GM18873 (cell line): ENCODE measurements around the gene ARHGAP15.

Experiments
- ATAC-seq: cut with Tn5 transposase; IDR thresholded peaks from one replicate; pipeline ENCODE4 v1.9.1; 2021; ENCODE audit warnings: mild to moderate bottlenecking, moderate library complexity, moderate number of reproducible peaks; ENCODE audit not compliant: unreplicated experiment, low FRiP score

Gene ARHGAP15

DNA sequence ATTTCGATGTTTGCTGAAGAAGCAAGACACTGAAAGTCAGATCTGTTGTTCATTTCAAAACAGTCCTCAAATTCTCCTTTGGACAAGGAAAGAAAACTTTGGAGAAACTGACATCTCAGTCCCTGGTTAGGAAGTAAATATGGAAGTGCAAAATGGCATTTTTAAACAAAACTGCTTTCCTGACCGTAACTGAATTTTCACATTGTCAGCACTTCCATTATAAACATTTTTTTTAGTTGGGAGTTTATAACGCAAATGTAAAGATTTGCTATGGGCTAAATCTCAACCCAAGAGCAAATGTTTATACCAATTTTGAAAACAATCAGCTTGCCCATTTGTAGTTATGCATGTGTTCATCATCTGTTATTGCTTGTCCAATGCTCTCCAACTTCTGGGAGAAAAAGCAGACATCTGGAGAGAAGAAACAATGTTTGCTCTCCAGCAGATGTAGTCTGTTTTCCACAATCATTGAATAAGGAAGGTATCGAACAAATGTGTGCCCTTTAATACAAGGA lies 520.1 kb downstream of the ARHGAP15 start:
- no peak for ATAC-seq

DNA sequence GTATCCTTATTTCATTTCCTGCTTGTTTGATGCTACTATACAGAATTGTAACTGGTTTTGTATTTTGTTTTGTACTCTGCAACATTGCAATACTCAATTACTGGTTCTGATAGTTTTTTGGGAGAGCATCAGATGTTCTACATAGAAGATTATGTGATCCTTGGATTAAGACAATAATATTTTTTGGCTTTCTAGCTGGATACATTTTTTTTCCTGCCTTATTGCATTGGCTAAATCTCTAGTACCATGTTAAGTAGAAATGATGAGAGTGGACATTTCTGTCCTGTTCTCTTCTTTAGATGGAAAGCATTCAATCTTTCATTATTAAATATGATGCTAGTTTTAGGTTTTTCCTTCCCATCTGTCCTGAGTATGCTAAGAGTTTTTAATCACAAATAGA lies 523.5 kb downstream of the ARHGAP15 start:
- ATAC-seq, result no peak

DNA sequence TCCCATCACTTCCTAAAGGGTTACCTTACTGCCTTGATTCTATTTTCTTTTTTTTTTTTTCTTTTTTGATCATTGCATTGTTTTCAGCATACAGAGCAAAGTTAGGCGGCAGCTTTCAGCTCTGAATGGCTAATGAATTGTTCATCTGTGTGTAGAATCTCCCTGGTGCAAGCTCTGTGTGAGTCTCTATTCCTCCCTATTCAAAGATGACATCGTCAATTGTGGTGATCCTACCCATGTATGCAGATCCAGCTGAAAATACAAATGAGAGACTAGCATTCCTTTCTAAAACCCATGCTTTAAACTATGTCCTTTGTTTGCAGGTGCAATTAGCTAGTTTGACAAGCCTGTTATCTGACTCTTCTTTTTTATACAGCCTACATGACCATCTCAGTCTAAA lies 539.0 kb downstream of the ARHGAP15 start:
- no peak for ATAC-seq

DNA sequence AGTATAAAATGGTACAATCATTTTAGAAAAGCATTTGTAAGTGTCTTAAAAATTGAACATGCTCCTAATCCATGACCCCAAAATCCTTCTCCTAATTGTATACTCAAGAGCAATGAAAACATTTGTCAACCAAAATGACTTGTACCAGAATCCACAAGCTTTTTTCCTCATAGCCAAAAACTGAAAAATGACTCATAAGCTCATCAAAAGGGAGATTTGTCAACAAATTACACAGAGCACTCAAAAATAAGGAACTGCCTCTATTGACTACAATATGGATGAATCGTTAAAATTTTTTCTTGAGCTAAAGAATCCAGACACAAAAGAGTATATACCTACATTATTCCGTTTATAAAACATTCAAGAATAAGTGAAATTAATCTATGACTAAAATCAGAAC lies 544.8 kb downstream of the ARHGAP15 start:
- ATAC-seq, result no peak

DNA sequence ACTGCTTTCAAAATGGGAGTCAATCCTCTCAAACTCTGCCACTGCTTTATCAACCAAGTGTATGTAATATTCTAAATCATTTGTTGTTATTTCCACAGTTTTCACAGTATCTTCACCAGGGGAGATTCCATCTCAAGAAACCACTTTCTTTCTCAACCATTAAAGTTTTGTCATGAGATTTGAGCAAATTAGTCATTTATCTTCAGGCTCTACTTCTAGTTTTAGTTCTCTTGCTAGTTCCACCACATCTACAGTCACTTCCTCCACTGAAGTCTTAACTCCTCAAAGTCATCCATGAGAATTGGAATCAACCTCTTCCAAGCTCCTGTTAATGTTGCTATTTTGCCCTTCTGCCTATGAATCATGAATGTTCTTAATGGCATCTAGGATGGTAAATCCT lies 545.8 kb downstream of the ARHGAP15 start:
- ATAC-seq, result no peak

DNA sequence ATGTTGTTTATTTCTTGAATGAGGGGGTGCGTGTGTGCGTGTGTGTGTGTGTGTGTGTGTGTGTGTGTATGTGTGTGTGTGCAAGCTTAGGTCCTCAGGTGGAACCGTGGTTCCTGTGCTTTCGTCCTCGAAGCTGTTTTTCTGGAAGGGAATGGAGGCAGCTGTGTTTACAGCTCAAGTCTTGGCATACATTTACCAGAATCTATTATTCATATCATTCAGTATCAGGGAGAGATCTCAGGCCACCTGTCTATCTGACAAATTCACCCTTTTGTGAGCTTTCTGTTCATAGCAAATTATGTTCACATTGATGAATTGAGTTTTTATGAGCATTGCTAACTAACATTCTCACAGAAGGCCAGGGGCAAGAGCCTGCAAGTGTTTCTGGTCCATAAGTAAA lies 550.4 kb downstream of the ARHGAP15 start:
- no peak for ATAC-seq

DNA sequence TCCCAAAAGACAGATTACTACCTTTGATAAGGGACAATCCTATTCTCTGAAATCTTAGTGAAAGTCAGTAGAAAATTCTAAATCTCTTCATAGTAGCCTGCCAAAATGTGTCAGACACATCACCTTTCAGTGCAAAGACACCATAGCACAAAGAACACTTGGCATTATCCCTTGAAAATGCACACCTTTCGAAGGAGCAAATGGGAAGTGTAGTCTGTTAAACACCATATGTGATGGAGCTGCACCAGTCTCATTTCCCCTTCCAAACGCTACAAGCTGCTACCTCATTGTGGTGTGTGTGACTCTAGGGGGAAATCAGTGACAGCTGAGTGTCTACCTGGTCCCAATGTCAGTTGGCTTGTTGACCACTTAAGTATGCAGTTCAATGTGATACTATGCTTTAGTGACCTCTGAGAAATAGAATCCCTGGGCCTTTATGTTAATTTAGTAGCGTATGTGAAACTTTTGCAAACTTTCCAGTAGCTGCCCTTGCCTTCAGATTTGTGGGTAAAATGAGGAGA lies 551.7 kb downstream of the ARHGAP15 start:
- ATAC-seq, result no peak

DNA sequence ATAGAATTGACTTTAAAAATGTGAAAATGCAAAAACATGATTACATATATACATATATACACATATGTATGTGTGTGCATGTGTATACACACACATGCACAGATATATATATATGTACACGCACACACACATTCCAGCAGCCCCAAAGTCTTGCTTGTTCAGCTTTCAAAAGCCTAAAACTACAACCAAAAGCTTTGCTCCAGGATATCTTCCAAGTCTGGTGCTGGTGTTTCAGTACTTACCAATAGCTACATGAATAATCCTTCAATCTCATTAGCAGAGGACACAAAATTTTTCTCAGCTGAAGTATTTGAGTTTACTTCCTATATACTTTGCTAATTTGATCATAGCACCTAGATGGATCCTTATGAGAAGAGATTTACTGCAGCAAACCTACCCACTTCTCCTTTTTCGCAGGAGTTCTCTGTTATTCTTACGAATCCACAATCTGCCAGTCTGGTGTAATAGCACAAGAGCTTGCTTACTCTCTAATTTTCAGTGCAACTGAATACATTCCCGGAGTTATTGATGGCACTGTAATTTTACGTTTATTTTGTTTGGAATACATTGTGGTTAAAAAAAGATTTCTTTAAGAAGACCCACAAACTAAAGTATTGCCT lies 553.3 kb downstream of the ARHGAP15 start:
- ATAC-seq, result no peak

DNA sequence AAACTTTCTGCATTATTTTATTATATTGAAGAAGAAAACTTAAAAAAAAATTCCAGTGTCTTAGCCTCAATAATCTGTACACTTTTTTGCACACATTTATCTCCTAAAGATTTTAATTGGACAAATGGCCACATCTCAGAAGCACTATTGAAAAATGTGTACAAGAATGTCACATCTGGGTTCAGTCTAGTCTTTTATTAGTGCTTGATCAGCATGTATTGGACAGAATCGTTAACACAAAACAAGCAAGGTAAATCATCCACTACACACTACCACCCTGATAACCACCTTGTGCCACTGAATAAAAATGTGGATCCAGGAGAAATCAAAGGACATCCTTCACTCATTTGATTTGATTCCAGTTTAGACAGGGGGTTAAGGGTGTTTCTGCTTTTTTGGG lies 554.8 kb downstream of the ARHGAP15 start:
- no peak for ATAC-seq

DNA sequence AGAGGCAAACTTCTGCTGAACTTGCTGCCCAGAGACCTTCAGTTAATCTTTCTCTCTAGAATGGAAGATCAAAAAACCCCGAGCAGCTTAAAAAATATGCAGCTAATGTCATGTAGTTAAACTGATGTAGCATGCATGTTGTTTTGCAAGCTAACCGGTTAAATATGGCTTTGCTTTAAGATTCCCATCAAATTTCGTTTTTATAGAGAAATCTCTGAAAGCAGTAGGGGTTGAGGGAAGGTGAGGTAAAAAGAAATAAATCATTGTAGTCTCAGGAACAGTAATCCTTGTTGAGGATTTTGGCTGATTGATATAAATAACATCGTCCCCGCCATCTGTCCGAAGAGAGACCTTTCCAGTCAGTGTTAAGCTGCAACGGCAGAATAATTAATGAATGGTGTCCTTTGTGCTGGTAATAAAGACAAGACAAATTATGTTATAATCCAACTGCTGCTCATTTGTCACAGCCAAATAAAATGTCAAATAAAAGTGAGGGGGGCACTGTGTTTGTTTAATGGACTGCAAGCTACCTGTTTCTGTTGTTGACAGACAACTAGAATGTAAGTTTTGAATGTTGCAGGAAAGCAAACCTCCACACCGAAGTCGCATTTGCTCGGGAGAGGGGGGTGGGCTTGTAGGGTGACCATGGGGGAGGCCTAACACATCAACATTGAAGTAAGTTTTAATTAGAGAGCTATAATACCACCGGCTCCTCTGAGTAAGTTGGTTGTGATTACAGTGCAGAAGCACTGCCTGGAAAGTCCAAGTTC lies 555.5 kb downstream of the ARHGAP15 start:
- no peak for ATAC-seq

DNA sequence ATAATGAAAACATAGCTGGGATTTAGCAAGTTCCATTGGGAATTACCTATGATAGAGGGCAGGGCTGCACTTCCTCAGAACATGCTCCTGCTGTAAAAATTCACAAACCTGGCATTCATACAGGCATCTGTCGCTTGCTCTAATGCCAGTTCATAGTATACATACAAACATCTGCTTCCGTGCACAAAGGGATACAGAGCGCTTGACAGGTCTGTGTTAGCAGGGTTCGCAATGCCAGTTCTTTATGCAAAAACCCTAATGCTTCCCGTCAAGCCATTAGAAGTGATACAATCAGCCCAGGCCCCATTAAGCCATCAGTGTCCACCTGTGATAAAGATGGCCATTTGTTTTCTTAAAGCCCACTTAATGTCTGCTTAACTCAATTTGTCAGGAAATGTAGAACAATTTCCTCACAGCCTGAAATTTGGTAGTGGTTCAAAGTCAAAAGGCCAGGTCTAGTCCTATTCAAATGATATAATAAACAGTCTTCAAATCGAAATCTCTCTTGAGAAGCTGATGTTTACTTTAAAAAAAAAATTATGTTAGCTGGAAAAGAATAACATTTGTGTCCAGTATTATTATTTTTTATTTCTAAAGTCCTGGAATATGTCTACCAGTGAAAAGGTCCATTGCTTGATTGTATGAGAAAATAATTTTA lies 556.3 kb downstream of the ARHGAP15 start:
- no peak for ATAC-seq

DNA sequence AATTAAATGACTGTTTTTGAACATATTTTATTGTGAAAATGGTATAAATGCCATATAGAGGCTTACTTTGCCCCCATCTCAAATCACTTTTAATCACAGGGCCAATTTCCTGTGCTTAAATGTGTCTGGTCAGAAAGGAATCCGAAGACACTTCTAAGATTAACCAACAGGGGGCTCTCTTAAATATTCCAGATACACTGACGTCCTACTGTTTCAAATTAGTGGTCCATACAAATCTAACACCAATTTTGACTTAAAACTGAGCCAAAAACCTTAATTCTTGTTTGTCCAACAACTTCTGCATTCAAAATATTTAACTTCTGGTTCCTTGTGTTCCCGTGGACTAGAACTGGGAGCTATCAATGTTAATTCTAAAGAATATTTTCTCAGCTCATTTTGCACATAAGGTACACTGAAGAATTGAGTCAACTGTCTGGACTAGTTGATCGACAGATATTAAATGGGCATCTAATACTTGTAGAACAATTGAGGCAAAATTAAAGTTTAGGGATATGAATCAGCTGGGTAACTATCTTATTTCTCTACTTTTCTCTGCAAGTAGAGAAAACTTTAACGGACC lies 557.5 kb downstream of the ARHGAP15 start:
- no peak for ATAC-seq

DNA sequence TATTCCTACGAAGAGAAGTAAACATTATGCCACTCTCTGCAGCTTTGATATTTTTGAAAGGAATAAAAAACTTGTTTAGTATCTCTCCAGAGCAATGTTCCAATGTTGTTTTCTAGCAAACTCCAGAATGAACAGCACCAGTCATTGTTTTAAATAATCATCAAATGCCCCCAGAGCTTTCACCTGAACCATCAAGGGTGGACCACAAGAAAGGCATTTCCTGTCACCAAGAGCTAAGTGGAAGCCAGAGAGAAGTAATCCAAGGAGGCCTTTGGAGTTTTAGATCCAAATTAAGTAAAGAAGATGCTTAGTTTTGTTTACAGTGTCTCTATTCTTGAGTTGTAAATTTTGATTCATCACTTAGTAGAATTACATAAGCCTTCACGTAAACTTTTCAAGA lies 559.0 kb downstream of the ARHGAP15 start:
- no peak for ATAC-seq

DNA sequence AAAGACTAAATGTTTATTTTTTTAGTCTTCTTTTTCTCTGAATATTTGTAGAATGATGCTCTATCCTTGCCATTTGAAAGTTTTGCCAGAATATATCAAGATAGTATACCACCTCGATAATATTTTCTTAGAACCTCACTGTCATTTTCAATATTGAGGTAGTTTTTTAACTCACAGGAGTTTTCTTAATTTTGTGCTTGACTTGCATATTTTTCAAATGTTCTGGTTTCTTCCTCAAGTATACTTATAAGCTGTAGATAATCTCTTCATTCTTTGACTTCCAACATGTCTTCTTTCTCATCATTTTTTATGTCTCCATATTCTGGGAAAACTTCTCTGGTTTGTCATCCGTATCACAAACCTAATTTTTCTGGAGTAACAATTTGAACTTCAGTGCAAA lies 559.6 kb downstream of the ARHGAP15 start:
- ATAC-seq, result no peak

DNA sequence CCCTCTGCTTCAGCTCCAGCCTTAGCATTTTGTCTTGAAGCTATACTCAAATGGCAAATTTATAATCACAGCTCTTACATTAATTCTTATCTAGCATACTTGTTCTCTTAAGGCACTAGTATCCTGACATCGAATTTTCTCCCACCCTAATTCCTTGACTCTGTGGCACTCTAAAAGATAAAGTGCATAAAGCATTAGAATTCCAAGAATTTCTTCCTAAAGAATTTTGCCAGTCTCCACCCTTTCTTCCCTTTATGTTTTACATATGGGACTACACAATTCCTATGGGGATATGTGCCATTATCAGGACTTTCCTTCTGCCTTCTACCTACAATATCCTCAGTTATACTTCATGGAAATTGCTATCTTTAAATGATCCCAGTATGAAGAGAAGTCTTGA lies 560.3 kb downstream of the ARHGAP15 start:
- ATAC-seq, result no peak

DNA sequence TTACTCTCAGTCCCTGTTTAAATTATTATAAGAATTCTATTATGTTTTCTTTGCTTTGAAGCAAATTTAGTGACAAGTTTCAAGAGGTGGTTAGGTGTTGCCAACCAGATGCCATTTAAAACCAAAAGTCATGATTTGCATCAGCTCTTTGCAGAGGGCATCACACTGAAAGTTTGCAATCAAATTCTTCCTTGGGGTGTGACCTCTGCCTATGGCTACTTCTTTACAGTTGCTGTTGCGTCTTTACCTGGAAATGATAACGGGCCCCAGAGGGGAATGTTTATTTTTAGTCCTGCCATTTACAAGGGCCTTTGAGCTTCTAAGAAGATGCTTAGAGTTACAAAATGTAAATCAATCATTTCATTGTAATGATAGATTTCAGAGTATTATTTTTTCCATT lies 561.0 kb downstream of the ARHGAP15 start:
- no peak for ATAC-seq

DNA sequence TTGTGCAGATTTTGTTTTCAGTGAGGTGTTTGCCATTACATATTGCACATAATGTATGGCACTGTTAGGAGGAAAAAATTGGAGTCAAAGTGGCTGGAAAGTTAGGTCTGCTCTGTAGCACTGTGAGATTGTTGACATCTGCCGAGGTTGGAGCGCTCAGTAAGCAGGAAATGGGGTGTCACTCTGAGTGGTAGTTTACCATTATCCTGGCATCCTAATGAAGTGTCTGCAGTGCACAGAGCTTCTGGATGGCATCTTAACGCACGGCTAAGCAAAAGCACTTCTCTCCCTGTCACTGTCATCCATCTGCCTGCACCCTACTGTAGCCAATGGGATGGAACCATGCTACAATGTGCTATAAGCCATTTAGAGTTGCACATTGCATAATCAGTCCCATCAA lies 561.9 kb downstream of the ARHGAP15 start:
- no peak for ATAC-seq

DNA sequence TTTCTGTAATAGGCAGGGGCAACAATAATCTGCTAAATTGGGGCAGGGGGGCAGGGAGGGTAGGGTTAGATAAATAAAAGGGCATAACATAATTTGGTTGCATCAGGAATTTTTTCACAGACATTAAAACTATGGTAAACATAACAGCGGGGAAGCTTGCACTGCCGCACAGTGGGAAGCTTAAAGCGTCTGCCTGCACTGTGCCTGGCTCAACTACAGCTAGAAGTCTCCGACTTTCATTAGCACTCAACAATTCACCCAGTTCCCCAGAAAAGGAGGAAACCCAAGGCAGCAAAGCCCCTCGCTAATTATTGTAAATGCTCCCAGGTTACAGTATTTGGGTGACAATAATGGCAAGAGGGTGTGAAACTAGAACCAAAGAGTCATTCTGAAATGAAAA lies 562.9 kb downstream of the ARHGAP15 start:
- ATAC-seq, result no peak

DNA sequence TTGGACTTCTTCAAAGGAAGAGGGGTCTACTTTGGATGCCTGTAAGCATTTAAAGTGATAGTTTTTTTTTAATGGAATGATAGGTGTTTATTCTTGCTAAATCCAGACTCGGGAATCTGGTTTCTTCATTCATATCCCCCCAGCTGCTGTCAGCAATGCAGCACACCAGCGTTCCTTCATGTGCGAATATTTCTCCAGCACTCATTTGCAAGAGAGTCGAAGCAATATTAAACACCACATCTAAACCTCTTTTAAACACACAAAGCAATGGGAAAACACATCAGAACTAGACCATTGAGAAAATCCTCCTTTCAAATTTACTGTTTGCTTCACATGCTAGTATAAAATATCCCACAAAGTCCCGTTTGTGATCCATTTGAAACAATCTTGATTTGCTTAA lies 563.7 kb downstream of the ARHGAP15 start:
- ATAC-seq, result no peak

DNA sequence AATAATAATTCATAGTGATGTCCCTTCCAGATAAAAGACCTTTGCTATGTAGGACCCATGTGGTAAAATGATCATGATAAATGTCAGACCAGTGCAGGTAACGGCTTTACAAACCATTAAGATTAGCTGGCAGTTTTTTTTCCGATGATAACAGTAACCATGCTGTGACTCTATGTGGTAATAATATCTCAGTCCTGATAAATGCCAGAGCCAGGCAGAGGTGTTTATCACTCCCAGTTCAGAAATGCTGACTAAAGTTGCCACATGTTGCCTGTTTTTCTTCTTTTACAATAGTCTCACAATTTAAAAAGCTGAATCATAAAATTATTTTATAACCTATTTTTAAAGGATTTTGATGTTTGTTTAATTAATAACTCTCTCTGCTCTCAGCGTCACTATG lies 565.1 kb downstream of the ARHGAP15 start:
- ATAC-seq, result no peak

DNA sequence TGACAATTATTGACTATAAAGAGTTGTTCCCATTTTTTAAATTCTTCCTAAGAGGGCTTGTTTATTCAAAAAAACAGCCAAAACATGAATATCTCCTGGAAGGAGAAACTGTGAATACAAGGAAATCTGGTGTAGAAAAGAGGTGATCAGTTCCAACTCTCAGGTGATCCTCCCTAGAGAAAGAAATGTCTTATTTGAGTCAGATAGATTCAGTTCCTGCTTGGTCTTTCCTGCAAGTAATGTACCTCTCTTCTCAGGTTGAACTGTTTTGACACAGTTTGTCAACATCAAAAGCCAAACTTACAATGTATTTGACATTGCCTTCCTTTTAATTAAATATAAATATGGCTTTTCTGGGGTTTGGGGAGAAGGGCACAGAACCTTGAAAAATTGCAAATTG lies 567.4 kb downstream of the ARHGAP15 start:
- peak; percentile 67 for ATAC-seq
